ENCODE data around the gene IMMP2L.

DNA sequence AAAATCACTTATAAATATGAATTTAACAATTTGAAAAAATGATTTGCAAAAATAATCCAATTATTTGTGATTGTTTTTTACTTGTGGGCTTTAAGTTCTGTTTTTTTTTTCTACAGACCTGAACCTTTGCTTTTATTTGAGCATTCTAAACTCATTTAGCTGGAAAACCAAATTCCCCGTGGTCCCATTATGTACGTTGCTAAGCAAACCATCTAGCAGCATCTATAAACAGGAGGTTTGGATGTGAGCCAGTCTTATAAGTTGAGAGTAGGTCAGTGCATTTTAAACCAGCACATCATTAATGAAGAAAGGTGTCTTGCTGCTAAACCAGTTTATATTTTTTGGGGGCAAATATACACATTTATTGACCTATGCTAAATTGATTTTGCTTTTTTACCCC, 394.1 kb downstream of the IMMP2L start:
- TF ChIP-seq, protein P1, sequence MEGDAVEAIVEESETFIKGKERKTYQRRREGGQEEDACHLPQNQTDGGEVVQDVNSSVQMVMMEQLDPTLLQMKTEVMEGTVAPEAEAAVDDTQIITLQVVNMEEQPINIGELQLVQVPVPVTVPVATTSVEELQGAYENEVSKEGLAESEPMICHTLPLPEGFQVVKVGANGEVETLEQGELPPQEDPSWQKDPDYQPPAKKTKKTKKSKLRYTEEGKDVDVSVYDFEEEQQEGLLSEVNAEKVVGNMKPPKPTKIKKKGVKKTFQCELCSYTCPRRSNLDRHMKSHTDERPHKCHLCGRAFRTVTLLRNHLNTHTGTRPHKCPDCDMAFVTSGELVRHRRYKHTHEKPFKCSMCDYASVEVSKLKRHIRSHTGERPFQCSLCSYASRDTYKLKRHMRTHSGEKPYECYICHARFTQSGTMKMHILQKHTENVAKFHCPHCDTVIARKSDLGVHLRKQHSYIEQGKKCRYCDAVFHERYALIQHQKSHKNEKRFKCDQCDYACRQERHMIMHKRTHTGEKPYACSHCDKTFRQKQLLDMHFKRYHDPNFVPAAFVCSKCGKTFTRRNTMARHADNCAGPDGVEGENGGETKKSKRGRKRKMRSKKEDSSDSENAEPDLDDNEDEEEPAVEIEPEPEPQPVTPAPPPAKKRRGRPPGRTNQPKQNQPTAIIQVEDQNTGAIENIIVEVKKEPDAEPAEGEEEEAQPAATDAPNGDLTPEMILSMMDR (IDR thresholded peaks at IDR 0.05): no peak
- TF ChIP-seq TP53 (CRISPR knock-in tag; IDR thresholded peaks at IDR 0.05) (no peak), FOXJ3 (CRISPR knock-in tag; IDR thresholded peaks at IDR 0.05; ENCODE audit: borderline replicate concordance) (no peak), NFYB (CRISPR knock-in tag; conservative IDR thresholded peaks at IDR 0.05; ENCODE audit: low read depth) (no peak), ZBTB21 (CRISPR knock-in tag; IDR thresholded peaks at IDR 0.05; ENCODE audit: borderline replicate concordance) (no peak), HMGXB4 (CRISPR knock-in tag; IDR thresholded peaks at IDR 0.05) (no peak), ATF1 (CRISPR knock-in tag; IDR thresholded peaks at IDR 0.05) (no peak), ZNF423 (CRISPR knock-in tag; IDR thresholded peaks at IDR 0.05) (no peak)
- TF ChIP-seq, protein P2, sequence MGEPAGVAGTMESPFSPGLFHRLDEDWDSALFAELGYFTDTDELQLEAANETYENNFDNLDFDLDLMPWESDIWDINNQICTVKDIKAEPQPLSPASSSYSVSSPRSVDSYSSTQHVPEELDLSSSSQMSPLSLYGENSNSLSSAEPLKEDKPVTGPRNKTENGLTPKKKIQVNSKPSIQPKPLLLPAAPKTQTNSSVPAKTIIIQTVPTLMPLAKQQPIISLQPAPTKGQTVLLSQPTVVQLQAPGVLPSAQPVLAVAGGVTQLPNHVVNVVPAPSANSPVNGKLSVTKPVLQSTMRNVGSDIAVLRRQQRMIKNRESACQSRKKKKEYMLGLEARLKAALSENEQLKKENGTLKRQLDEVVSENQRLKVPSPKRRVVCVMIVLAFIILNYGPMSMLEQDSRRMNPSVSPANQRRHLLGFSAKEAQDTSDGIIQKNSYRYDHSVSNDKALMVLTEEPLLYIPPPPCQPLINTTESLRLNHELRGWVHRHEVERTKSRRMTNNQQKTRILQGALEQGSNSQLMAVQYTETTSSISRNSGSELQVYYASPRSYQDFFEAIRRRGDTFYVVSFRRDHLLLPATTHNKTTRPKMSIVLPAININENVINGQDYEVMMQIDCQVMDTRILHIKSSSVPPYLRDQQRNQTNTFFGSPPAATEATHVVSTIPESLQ (CRISPR knock-in tag; IDR thresholded peaks at IDR 0.05): no peak
- TF ChIP-seq, protein P3, sequence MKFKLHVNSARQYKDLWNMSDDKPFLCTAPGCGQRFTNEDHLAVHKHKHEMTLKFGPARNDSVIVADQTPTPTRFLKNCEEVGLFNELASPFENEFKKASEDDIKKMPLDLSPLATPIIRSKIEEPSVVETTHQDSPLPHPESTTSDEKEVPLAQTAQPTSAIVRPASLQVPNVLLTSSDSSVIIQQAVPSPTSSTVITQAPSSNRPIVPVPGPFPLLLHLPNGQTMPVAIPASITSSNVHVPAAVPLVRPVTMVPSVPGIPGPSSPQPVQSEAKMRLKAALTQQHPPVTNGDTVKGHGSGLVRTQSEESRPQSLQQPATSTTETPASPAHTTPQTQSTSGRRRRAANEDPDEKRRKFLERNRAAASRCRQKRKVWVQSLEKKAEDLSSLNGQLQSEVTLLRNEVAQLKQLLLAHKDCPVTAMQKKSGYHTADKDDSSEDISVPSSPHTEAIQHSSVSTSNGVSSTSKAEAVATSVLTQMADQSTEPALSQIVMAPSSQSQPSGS (CRISPR knock-in tag; IDR thresholded peaks at IDR 0.05; ENCODE audit: borderline replicate concordance, low read depth): no peak
- TF ChIP-seq, protein P4, sequence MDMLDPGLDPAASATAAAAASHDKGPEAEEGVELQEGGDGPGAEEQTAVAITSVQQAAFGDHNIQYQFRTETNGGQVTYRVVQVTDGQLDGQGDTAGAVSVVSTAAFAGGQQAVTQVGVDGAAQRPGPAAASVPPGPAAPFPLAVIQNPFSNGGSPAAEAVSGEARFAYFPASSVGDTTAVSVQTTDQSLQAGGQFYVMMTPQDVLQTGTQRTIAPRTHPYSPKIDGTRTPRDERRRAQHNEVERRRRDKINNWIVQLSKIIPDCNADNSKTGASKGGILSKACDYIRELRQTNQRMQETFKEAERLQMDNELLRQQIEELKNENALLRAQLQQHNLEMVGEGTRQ (CRISPR knock-in tag; IDR thresholded peaks at IDR 0.05): no peak
- TF ChIP-seq, protein P5, sequence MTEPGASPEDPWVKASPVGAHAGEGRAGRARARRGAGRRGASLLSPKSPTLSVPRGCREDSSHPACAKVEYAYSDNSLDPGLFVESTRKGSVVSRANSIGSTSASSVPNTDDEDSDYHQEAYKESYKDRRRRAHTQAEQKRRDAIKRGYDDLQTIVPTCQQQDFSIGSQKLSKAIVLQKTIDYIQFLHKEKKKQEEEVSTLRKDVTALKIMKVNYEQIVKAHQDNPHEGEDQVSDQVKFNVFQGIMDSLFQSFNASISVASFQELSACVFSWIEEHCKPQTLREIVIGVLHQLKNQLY (CRISPR knock-in tag; IDR thresholded peaks at IDR 0.05): no peak

All from WTC11 (cell line).